GM12865 (cell line): Measurements from ENCODE around the gene JCAD.

Source experiments
- DNase-seq: peaks from one replicate; pipeline ENCODE4 v3.0.0; 2010; ENCODE audit warnings: low read depth
- H3K4me3 ChIP-seq: 2 replicates; pipeline ENCODE4 v1.5.1; 2011; ENCODE audit warnings: mild to moderate bottlenecking, low read depth, low read length, control low read depth
- CTCF ChIP-seq: IDR thresholded peaks from 2 replicates; pipeline ENCODE4 v1.5.1; 2011; ENCODE audit warnings: low read length, control low read depth, low read depth, inconsistent platforms; ENCODE audit not compliant: insufficient read depth; ENCODE audit errors: missing control alignments

JCAD gene

GRCh38 chr10:29973921-29974320, 85.5 kb downstream of the JCAD start:
- TF ChIP-seq CTCF: no peak
- DNase-seq: no peak
- no peak overlapping the region for H3K4me3 ChIP-seq

GRCh38 chr10:29970576-29970975, 88.8 kb downstream of the JCAD start:
- no peak overlapping the region for H3K4me3 ChIP-seq
- TF ChIP-seq CTCF: no peak
- DNase-seq: no peak

GRCh38 chr10:29970012-29970396, 89.4 kb downstream of the JCAD start:
- no peak for TF ChIP-seq CTCF
- H3K4me3 ChIP-seq: no peak overlapping the region
- DNase-seq: no peak

- DNase-seq: no peak
- H3K4me3 ChIP-seq: no peak overlapping the region
- no peak for TF ChIP-seq CTCF
Observed at GRCh38 chr10:29969255-29970011, 90.0 kb downstream of the JCAD start.

GRCh38 chr10:29968585-29968984, 90.8 kb downstream of the JCAD start:
- H3K4me3 ChIP-seq: no peak overlapping the region
- DNase-seq: no peak
- TF ChIP-seq CTCF: no peak

GRCh38 chr10:29966269-29966668, 93.1 kb downstream of the JCAD start:
- no peak for TF ChIP-seq CTCF
- no peak overlapping the region for H3K4me3 ChIP-seq
- no peak for DNase-seq
